ENCODE data around the gene TDRKH.

TDRKH gene, protein sequence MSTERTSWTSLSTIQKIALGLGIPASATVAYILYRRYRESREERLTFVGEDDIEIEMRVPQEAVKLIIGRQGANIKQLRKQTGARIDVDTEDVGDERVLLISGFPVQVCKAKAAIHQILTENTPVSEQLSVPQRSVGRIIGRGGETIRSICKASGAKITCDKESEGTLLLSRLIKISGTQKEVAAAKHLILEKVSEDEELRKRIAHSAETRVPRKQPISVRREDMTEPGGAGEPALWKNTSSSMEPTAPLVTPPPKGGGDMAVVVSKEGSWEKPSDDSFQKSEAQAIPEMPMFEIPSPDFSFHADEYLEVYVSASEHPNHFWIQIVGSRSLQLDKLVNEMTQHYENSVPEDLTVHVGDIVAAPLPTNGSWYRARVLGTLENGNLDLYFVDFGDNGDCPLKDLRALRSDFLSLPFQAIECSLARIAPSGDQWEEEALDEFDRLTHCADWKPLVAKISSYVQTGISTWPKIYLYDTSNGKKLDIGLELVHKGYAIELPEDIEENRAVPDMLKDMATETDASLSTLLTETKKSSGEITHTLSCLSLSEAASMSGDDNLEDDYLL

DNA sequence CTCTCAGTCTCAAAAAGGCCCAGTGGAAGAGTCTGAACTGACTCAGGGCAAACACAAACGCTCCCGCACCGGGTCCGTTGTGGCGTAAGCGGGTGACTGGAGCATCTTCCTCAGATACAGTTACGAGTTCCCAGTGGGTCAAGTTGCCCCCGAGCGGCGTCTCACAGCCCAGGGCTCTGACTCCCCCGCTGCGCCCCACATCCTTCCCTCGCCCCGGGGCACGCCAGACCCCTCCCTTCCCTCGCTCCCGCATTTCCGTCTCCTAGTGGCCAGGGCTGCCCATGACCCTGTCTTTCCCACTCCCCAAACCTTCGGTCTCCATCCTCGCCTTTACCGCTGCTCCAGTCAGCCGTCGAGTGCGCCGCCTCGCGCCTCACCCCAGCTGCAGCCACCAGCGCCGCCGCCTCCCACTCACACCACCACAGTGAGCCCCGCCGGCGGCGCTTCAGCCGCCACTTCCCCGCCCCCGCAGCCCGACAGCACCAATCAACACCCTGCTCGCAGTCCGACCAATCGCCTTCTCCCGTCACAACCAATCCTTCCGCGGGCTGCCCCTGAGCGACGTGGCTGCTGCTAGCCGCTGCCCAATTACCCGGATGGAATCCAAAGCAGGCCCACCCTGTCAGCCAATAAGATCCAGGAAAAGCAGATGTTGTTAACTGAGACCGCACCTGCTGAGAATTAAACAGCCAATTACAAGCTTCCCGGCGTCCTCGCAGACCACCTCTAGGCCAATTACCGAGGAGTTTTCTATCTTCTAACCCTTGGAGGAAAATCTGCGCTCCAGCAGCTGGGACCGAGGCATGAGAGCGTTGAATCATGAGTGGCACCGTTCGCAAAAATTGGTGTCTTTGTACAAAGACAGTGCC is at the start of gene TDRKH:
Gene TDRKH (minus strand): TSS at position 430 of the 869 bp plus-strand sequence. CDS start 7,478 bp downstream, outside the sequence.
- peak; percentile 99 for DNase-seq

DNA sequence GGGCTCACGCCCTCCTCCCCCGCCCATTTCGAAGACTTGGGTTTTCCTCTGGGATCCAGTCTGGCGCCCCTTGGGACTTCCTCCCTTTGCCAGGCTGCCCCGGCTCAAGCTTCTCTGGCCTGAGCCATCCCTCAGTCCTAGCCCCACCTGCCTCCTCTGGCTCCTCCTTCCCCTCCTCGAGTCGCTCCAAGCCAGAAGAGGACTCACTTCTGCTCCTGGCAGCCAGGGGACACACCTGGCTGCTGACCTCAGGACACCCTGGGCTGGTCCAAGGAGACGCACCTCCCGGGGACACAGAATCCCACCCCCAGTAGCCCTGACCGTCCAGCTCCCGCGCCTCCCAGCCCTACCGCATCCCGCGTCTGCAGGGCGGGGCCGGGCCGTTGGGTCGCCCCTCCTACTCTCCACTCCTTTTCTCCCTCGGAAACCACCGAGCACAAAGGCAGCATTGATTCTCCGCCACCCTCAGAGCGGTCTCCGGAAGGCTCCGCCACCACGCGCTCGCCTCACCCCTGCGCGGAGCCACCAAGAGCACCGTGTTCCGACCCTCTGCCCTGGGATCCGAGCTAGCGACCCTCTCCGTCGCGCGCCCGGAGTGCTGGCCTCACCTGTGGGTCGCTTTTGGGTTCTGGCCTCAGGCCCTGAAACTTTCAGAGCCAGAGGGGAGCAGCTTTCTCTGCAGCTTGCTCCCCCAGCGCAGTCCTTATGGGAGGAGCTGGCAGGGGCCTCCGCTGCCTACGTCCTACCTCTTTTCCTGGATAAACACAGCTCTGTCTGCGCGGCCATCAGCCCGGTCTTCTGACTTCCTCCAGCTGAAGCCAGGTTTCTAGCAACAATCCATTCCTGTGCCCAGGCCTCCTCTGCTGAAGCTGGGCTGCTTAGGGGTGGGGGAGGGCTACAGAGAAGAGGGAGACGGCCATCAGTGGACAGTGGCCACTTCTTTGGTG is 49.4 kb upstream of the TDRKH start, which contains the start of gene C2CD4D:
Gene C2CD4D (minus strand): TSS at position 364 of the 947 bp plus-strand sequence. CDS start 831 bp downstream, outside the sequence.
- peak; percentile 74 for DNase-seq

DNA sequence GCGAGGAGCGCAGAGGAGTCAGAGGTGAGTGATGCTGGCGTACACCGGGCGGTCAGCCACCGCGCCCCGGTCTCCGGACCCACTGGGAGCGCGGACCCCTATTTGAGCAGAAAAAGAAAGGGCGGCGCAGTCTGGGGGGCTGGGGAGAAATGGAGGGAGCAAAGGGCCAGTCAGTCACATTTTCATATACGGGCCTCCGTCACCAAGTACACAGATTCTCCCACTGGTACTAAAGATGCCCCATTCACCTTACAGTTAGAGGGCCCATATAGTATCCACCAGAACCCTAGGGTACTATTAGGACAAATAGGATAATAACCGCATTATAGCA is 48.7 kb upstream of the TDRKH start:
- no peak for DNase-seq

DNA sequence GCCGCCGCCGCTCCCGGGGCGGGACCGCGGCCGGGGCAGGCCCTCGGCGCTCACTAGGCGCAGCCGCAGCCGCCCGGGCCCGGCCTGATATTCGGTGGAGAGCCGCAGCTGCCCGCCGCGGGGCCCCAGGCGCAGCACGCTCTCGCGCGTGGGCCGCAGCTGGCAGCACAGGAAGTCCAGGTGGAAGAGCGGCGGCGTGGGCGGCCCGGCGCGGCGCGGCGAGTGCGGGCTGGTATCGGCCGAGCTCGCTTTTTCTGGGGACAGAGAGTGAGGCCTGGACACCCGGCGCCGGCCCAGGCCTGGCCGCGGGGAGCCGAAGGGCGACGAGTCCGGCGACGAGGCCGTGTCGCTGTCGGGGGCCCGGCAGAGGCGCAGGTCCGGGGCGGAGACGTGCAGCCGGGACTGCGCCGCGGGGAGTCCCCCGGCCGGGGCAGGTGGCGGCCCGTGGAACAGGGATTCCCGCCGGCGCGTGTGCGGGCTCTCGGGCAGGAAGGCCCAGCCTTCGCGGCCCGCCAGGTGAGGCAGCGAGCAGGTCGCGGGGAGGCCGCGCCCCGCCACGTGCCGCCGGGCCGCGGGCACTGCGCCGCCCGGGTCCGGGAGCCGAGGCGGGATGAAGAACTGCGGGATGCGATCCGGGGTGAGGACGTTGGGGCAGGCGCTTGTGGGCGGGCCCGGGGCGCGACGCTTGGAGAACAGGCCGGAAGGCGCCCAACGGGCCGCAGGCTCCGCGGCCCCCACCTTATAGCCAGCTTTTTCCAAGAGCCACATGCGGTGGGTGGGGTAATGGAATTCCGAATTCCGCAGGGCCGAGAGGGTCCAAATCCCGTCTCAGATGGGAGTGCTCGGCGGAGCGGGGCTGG is 48.2 kb upstream of the TDRKH start:
- peak; percentile 51 for DNase-seq

DNA sequence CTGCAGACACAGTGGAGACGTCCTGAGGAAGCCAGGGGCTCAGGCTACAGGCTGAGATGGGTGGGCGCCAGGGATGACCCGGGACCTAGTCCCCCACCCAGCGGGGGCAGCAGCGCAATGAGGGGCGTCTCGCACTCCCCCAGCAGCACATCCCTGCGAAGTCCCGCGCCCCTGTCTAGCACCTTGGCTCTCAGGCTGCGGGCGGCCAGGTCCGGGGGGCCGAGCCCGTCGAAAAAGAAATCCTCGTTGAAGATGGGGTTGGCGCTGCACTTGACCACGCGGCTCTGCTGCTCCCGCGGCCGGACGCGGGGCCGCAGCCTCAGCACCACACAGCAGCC is 47.6 kb upstream of the TDRKH start:
- DNase-seq: no peak

DNA sequence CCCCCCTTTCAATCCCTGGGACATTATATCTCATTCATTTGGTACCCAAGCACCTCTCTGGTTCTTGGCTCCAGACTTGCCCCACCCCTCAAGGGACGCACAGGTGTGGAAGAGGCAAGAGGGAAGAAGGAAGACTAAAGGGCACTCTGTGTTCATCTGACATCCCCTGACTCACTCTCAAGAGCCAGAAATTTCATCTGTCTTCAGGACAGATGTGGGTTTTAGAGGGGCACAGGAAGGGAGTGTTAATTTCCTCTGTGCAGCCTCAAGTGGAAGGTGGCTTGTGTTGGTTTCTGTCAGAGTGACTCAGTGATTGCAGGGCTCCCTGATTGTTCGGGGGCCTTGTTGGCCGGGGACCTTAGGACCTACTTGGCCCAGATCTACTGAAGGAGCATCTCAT is 46.9 kb upstream of the TDRKH start:
- peak; percentile 30 for DNase-seq

DNA sequence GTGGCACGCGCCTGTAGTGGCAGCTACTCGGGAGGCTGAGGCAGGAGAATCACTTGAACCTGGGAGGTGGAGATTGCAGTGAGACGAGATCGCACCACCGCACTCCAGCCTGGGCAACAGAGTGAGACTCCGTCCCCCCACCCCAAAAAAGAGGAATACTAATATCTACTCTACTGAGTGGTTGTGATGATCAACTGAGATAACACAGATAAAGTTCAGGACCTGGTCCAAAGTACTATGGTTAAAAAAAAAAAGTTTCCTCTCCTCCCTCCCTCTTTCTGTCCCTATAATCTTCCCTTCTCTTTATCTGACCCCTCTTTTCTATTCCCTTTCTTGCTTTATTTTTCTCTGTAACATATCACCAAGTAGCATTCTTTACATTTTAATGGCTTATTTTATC is 45.3 kb upstream of the TDRKH start:
- no peak for DNase-seq

DNA sequence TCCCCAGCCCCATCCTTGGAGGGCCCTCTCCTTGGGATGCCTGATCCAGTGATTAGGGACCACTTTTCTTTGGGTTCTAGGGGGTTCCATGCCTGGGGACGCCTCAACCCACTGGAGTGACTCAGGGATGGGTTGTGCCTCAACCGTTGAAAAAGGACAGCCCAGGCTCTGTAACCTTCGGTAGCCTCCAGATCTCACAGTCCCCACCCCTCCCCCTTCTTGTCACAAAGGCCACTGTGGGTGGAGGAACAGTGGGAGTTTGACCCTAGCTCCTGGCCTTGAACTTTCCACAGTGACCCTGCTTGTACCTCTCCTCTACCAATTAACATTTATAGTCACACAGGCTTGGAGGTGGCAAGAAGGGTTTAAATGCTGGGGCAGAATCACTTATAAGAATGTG is 43.9 kb upstream of the TDRKH start:
- no peak for DNase-seq

DNA sequence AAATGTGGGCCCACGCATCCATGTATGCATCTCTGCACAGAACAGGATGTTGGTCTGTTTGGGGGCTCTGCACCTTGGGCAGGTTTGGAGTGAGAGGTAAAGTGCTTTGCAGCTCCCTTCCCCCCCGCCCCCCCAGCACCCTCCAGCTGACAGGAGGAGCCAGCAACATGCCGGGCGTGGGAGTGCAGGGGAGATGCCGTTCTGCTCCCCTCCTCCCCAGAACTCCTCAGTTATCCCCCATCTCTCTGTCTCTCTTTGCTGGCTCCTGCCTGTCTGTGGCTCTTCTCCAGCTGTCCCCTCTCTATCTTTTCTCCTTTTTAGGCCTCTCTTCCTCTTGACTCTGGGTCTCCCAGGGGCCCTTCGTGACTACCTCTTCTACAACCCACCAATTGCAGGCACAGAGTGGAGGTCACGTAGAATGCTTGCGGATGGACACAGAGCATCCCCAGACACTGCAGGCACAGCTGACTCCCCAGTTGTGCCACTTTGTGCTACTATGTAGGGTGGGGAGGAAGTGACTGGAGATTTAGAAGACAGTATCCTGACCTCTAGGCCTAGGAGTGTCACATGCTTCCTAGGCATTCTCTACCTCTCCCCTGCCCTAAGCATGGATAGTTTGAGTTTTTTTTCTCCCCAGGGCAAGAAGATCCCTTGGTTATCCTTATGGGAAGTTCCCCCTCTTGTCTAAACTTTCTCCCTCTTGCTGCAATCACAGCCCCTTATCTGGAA is 43.0 kb upstream of the TDRKH start:
- no peak for DNase-seq

DNA sequence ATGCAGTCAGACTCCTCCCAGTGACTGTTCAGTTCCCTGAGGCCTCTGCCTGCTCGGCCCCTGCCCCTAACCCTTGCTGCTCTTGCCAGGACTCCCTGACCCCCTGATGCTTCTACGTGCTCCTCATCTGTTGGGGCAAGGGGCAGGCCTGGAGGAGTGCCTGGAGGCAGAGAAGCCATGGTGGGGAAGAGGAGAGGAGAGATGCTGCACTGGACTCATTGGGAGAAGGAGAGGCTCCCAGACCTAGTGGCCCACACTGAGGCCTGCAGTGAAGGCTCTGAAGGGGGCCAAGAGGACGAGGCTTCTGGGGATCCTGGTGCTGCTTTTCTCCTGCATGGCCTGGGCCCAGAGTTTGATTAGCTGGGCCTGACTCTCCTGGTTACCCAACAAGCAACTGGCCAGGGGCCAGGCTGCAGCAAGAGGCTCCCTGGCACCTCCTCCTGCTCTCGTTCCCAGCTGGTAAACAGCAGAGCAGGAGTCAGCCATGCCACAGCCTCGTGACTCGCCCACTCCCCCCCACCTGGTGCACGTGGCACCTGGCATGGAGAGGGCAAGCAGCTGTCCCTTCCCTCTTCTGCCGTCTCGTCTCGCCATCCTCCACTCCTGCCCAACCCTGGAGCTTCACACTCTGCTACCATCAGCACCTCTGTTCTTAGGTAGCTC is 42.1 kb upstream of the TDRKH start:
- DNase-seq: no peak

DNA sequence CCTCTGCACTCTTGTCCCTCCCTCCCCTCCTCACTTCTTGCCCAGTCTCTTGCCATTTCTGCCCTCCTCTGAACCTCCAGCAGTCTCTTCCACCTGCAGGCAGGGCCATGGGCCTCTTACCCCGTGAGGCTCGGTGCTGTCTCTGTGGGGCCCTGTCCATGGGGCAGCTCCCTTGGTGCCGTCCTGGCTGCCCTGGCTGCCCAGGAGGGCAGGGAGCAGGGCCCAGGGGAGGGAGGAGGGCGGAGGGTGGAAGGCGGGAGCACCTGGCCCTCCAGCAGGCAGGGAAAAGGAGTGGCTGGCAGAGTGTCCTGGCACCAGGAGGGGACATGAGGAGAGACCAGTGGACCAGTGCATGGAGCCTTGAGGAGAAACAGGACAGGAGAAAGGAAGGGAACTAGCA is 41.3 kb upstream of the TDRKH start, which contains the start of gene RORC:
Gene RORC (minus strand): TSS at position 198 of the 400 bp plus-strand sequence. CDS start 38 bp downstream, at position 160.
- no peak for DNase-seq

DNA sequence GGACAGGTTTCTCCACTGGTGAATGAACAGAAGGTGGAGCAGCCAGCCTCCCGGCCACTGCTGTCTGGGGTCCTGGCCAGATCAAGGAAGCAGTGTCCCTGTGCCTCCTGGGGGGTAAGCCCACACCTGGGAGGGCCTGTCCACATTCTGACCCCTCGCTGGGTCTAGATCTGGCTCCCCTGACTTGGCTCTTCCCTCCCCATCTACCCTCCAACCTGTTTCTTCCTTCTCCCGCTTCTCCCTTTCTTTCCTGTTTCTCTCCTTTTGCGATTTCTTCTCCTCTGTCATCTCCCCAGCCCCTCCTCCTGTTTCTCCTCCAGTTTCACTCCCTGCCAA is 40.9 kb upstream of the TDRKH start:
- DNase-seq: no peak

DNA sequence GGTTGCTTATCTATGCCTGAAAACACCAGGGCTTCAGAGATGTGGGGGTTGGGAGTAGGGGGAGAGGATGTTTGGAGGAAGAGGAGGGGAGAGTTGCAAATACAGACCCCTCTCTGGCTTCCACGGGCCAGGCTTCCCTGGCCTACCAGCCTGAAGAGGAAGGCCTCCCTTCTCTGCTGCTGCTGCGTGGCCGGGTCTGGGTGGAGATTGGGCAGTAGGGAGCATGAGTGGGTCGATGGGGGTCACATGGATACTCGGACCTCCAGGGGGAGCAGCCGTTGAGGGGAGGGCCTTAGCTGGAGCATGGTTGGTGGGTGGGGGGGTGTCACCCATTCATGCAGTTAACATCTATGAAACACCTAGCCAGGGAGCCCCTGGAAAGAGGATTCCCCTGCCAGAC is 39.8 kb upstream of the TDRKH start:
- no peak for DNase-seq

DNA sequence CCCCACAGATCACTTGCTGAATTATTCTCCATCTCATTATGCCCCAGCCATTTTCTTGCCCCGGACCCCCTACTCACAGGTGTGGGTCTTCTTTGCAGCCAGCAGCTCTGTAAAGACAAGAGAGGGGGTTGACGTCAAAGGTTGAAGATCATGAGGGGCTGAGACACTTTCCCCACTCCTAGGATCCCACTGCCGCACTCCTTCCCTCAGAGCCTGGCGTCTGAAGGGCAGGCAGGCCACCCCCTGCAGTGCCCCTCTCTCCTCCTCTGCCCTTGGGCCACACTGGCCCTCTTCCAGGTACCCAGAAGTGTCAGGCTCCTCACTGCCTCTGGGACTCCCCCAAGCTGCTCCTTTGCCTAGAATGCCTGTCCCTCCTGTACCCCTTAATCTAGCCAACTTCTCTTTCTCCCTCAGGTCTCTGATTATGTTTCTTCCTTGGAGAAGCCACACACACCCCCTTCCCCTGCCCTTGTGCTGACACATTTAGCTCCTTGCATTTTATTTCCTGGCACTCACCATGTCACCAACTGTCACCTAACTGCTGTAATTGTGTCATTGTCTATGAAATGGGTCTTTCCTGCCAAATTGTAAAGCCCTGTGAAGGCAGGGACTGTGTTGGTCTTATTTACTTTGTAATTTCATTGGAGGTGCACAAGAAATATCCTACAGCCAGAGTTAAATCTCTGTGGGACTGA is 39.2 kb upstream of the TDRKH start:
- no peak for DNase-seq

DNA sequence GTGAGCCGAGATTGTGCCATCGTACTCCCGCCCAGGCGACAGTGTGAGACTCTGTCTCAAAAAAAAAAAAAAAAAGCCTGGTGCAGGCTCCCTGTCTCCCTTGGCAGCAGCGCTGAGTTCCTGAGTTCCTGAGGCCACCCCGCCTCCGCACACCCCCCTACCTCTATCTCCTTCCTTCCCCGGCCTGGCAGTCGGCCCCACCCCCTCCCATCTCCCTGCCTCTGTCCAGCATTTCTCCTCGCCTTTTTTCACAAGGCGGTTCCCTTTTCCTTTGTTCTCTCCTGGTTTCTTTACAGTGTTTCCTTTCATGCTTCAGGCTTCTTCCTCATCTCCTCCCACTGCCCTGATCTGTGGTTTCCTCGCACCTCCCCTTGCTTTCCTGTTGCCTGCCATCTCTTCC is 38.6 kb upstream of the TDRKH start:
- no peak for DNase-seq

DNA sequence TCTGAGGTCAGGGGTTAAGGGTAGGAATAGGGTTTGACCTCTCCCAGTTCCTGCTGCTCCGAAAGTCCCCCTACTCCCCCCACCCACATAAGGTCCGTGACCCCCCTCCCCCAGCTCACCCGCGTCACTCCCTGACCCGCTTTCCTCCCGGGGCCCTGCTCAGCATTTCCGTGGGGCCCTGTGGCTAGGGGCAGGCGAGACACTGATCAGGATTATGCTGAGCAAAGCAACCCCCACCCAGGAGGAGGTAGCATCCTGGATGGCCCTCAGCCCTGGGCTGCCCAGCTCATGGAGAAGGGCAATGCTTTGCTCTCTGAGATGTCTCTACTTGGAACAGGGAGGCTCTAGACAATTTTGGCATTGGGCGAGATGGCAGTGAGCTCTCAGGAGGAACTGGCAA is 37.6 kb upstream of the TDRKH start:
- DNase-seq: no peak

DNA sequence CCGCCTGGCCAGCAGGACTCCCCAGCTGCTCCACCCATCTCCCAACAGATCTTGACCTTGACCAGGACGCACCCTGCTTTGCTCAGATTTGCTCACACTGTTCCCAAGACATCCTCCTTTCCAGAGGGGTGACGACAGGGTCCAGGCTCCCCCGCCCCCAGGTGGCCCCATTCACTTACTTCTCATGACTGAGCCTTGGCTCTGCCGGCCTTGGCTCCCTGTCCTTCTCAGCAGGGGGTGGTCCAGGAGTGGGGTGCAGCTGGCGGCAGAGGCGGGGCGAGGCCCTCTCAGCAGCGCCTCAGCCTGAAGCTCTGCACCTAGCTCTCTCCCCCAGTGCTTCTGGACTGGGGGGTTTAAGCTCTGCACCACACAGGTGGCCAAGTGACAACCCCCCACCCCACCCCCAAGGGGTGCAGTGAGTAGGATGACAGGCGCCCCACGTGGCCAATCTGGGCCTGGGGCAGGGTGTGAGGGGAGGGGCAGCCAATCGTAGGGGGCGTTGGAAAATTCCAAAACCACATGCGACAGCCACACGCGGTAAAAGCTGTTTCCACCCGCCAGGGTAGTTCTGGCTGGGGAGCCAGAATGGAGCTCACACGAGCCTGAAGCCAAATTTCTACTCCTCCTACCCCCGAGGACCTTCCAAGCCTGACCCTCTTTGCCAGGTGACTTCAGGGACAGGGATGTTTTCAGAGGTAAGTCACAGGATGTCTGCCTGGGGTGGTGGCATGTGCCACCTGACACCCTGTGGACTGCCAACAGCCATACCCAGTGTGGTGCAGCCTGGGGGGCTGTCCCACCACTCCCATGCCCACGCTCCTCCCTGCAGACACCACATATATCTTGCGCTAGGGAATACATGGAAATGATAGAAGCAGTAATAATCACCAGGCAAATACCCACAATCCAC is 35.7 kb upstream of the TDRKH start:
- DNase-seq: peak; percentile 42

DNA sequence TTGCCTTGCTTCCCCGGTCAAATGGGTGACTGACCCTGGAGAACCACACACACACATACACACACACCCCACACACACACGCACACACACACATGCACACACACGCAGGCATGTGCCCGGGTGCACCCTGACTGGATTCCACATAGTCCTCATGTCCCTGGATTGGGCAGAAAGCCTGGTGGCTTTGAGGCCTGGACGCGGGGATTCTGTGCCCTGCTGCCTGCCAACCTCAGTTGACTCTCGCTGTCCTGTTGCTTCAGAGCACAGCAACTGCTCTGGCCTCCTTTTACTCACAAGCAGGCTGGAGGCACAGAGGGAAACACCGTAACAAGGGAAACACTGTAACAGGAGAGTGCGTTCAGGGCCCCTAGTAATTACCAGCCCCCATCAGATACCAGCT is 34.9 kb upstream of the TDRKH start:
- no peak for DNase-seq

DNA sequence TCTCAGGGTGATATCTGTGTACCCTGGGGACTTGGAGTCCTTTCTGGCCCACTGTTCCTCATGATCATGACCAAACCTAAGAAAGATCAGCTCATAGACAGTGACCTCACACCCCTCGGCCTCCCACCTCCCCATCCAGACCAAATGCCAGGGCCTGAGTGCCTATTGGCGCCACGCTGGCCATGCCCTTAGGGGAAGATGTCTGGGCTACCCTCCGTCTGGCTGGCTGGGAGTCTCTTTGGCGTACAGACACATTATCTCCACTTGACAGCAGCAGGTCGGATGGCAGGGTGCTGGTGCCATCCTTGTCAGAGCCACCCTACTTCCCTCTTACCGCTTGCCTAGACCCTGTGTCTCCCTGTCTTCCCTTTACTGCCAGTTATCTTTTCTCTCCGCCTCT is 32.9 kb upstream of the TDRKH start:
- no peak for DNase-seq
